Muscle of arm (tissue), 12 donors: ENCODE measurements around the gene GAB1. TPM values are rescaled to one million over a fixed set of nuclear protein-coding genes. Genes with fewer than 3 reads are reported as not detected.

ENCODE experiments used
- DNase-seq: peaks from one replicate; pipeline ENCODE4 v3.0.0-alpha.2; 2013
- polyA plus RNA-seq, 12 donors: library from polyadenylated mRNA; unstranded; fragments of 120-200 nt; gene quantifications; one replicate each; pipeline ENCODE4 v1.2.1, GENCODE V29; 2013; ENCODE audit not compliant: insufficient read length in 12 of 12

The GAB1 gene
- polyA plus RNA-seq, 12 donors, result 27.0 to 65.0 (median 38.5) TPM; not detected in 1

- no peak for DNase-seq
Observed at GRCh38 chr4:143356493-143356892, 19.8 kb downstream of the GAB1 start.

GRCh38 chr4:143357161-143357845 lies 20.6 kb downstream of the GAB1 start:
- no peak for DNase-seq

GRCh38 chr4:143358419-143358818 lies 21.7 kb downstream of the GAB1 start:
- DNase-seq, result no peak

- DNase-seq, result no peak
Observed at GRCh38 chr4:143358923-143359643, 22.4 kb downstream of the GAB1 start.

DNA sequence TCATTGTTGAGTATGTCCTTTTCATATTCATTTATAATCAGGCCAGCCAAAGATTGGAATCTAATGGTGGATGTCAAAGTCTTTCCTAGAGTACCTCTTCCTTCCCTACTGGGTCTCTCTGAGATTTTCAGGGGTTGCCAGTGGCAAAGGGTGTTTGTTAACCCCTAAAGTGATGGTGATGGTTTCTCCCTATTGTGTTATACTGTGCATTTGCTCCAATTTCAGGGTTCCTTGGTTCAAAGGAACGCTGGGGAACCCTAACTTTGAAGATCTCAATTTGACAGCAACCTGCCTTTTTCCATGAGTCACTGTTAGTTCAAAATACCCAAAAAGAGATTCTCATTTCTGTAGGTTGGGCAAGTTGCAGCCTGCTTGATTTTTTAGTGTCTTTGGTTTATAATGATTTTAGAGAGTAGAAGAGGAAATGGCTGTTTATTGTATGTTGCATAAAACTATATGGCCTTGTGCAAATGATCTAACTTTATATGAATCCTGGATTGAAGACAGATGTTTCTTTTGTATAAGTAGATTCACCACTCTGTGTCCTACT lies 23.0 kb downstream of the GAB1 start:
- DNase-seq, result no peak

DNA sequence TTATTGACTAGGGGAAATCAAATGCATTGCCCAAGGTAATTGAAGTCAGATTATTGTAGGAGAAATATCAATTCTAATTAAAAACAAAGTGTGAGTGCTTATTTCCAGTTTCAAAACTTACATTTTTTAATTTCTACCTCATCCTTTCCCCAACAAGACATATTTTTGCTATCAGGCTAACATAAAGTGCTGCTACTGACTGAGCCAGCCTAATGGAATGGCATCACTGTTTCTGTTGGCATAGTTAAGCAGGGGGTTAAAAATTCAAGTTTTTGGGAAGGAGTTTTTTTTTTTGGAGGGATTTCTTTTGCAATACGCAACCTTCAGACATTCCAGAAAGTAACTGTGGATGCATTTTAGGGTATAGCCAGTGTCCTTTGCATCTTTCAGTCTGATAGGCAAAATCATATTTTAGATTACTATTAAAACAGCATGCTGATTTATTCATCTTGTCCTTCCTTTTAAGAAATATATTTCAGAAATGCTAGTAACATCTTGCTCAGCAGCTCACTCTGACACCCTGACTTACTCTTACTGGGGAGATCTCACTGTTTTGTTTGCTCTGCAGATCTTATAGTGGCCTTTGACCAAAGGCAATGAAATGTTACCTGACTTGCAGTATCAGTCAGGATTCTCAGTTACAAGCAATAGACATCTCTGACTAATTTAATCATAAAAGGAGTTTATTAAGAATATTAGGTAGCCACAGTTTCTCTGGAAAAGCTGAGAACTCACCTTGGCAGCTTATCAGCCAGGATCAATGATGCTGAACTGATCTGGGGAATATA lies 24.4 kb downstream of the GAB1 start:
- no peak for DNase-seq

DNA sequence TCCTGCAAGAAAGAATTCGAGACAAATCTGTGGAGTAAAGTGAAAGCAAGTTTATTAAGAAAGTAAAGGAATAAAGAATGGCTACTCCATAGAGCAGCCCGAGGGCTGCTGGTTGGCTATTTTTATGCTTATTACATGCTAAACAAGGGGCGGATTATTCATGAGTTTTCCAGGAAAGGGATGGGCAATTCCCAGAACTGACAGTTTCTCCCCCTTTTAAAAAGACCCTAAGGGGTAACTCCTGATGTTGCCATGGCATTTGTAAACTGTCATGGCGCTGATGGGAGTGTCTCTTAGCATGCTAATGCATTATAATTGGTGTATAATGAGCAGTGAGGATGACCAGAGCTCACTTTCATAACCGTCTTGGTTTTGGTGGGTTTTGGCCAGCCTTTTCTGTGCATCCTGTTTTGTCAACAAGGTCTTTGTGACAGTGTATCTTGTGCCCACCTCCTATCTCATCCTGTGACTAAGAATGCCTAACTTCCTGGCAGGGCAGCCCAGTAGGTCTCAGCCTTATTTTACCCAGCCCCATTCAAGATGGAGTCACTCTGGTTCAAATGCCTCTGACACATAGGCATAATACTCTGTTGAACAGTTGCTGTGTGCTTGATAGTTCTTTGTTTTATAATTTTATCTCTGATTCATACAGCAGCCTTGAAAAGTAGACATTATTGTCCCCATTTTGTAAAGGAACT lies 25.8 kb downstream of the GAB1 start:
- no peak for DNase-seq

DNA sequence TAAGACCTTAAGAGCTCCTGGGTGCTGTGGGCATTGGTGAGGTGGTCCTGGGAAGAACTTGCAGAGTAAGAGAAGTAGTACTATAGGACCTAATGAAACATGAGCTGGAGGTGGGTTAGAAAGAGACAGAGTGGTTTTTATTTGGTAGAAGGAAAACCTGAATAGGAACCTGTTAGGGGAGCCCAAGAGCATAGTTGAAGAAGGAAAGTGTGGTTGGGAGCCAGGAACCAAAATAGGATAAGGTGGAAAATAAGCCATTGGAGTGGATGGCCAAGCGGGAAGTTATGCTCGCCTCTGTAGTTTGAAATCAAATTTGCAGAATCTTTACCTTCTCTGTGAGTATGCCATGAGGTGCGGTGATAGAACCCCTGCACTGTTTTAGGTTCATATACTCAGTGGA lies 26.7 kb downstream of the GAB1 start:
- no peak for DNase-seq

GRCh38 chr4:143364063-143364462 lies 27.4 kb downstream of the GAB1 start:
- DNase-seq, result no peak

DNA sequence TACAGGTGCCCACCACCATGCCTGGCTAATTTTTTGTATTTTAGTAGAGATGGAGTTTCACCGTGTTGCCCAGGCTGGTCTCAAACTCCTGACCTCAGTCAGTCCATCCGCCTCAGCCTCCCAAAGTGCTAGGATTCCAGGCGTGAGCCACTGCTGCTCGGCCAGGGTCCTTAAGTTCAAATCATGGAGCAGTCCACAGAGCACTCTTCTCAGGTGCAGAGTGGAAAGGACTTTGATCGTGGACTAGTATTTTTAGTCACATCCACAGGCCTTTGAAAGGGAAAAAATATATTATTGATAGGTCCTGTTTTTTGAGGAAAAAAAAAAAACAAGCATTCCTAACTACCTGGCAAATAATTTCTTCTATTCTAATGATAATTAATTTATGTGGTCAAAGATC lies 31.2 kb downstream of the GAB1 start:
- DNase-seq, result no peak

DNA sequence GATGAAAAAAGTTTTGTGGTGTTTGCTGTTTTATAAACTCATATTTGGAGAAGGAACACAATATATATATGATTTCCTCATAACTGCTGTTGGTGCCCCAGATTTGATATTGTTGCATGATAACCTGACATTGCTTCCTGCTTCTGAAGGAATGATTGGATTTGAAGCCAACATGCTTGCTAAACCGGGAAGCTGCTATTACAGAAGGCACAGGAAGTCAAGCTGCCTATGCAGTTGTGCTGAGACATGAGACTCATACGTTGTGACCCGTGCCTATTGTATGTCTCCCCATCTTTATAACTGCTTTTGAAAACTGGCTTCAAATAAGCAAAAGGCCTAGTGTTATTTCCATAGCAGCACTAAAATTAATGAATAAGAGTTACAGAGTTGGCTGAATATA lies 32.9 kb downstream of the GAB1 start:
- no peak for DNase-seq

DNA sequence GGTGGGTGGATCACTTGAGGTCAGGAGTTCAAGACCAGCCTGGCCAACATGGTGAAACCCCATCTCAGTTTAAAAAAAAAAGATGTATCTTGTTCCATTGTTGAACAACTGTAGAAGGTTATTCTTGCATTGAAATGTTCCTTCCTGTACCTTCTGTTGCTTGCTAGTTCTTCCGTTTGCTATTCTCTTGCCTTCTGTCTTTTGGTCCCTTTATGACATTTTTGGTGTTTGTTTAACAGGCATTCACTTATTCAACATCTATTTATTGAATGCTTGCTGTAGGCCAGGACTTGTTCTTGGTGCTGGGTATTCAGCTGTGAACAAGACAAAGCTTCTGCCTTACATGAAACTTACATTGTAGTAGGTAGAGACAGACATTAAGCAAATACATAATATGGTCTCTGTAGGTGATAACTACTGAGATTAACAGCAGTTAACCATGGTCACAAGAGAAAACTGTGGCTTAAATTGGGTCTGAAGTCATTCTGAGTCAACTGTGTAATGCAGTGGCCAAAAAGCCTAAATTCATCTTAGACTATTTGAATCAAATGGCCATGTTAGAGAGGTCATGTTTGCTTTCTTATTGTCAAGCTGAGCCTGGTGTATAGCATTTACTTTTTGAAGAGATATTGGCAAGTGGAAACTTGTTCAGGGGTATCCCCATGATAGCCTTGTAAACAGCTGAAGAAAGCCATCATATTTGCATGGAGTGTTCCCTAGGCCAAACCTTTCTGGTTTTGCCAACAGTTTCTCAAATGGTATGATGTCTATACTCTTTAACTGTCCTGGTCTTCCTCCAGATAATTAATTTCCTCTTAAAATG lies 35.6 kb downstream of the GAB1 start:
- no peak for DNase-seq

- DNase-seq, result no peak
Observed at GRCh38 chr4:143374255-143374654, 37.6 kb downstream of the GAB1 start.

GRCh38 chr4:143374771-143375170 lies 38.1 kb downstream of the GAB1 start:
- DNase-seq, result no peak

GRCh38 chr4:143375326-143376073 lies 38.8 kb downstream of the GAB1 start:
- DNase-seq, result no peak

- no peak for DNase-seq
Observed at GRCh38 chr4:143377611-143378099, 41.0 kb downstream of the GAB1 start.

DNA sequence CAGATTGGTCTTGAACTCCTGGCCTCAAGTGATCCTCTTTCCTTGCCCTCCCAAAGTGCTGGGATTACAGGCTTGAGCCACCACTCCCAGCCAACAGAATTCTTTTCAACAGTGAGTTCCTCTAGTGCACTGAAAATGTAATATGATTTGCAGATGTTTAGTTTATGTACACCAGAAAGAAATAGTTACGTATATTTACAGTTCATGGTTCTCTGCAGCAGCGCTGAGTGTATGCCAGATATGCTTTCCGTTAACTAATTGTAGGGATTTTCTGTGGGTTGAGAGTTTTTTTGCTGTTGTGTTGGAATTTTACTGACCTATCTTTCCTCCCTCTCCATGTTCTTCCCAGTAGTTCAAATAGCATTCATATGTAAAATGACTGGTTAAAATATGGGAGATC lies 44.0 kb downstream of the GAB1 start:
- DNase-seq, result peak; percentile 79

DNA sequence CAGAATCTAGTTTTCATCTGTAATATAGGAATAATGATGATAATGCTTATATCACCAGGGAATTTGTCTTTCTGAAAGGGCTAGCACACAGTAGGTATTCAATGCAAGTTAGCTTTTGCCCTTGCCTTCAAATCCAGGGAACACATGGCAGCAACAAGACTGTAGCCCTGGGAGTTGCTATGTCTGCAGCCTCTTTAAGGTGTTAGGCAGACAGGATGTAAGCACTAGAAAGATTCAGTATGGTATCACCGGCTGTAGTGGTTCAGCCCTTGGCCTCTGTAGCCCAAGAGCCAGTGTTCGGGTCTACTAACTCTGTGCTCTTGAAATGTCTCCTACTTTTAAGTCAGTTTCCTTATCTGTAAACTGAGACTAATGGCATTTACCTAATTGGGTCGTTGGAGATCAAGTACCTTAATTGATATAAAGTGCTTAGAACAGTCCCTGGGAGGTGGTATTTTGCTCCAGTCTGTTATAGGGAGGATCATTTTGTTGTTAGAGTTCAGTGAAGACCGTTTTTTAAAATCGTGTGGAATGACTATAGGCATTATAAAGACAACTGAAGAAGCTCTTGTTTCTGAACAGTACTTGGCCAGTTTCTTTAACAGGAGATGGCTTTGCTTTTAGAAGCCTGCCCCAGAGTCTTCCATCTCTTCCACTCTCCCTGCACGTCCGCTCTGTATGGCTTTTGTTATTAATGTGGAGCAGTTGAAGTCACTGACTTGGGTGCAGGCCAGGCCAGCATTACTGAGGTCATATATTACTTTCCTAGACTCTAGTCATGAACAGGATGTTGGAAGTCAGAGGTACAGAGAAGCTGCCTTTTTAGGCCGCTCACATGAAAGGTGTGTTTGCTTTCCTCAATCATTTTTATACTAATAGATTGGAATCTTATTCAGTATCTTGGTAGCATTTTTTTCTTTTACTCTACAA lies 44.8 kb downstream of the GAB1 start:
- DNase-seq, result peak; percentile 94

GRCh38 chr4:143382596-143382995 lies 45.9 kb downstream of the GAB1 start:
- no peak for DNase-seq
